Heart left ventricle (tissue), 16 donors: Measurements from ENCODE around the gene BAZ2A. TPM values are rescaled to one million over a fixed set of nuclear protein-coding genes. Genes with fewer than 3 reads are reported as not detected.

Source experiments
- ATAC-seq, 4 donors: fragments of 200-7000 bp; cut with Tn5 transposase; one replicate each; pipeline ENCODE4 v1.9.1; 2020 to 2022; ENCODE audit warnings: moderate library complexity in 4 of 4, mild to moderate bottlenecking in 3 of 4, moderate number of reproducible peaks in 1 of 4
- DNase-seq, 5 donors: peaks; one replicate each; pipeline ENCODE4 v3.0.0-alpha.2; 2020
- H3K27ac ChIP-seq, 12 donors: fragments of 200-600 bp; sonication (generic) in 4 of 12; one replicate each; pipeline versions ENCODE4 v1.5.0 to v1.8.0; 2016 to 2022; ENCODE audit warnings: mild to moderate bottlenecking in 2 of 12
- H3K27me3 ChIP-seq, 9 donors: fragments of 200-600 bp; sonication (generic) in 2 of 9; one replicate each; pipeline versions ENCODE4 v1.5.1 to v1.8.0; 2016 to 2022; ENCODE audit warnings: mild to moderate bottlenecking in 3 of 9
- H3K36me3 ChIP-seq, 9 donors: fragments of 200-600 bp; sonication (generic) in 2 of 9; one replicate each; pipeline versions ENCODE4 v1.5.0 to v1.8.0; 2018 to 2022; ENCODE audit warnings: mild to moderate bottlenecking in 2 of 9
- H3K4me1 ChIP-seq, 12 donors: fragments of 200-600 bp; sonication (generic) in 4 of 12; one replicate each; pipeline versions ENCODE4 v1.5.0 to v1.8.0; 2016 to 2022; ENCODE audit warnings: mild to moderate bottlenecking in 3 of 12
- H3K4me3 ChIP-seq, 12 donors: fragments of 200-600 bp; sonication (generic) in 4 of 12; one replicate each; pipeline versions ENCODE4 v1.5.0 to v1.8.0; 2017 to 2022; ENCODE audit warnings: mild to moderate bottlenecking in 9 of 12, moderate library complexity in 4 of 12
- H3K9me3 ChIP-seq, 12 donors: fragments of 200-600 bp; sonication (generic) in 4 of 12; one replicate each; pipeline versions ENCODE4 v1.5.0 to v1.8.0; 2016 to 2022; ENCODE audit warnings: mild to moderate bottlenecking in 1 of 12
- POLR2A ChIP-seq, 2 donors: fragments of 450-650 bp; IDR thresholded peaks; one replicate each; pipeline ENCODE4 v1.6.1; 2017; ENCODE audit warnings: antibody characterized with exemption in 2 of 2, mild to moderate bottlenecking in 2 of 2, moderate library complexity in 2 of 2
- WGBS, 4 donors: extraction: QIAGEN DNeasy Blood & Tissue Kit in 2 of 4; methylation state at CpG; one replicate each; pipeline versions ENCODE4 v1.1.5 to v1.1.7; 2013 to 2018; 5-methylcytosine and 5-hydroxymethylcytosine counted together
- intact Hi-C, 10 donors: fragments of 100-400 bp; cut with DNase I; formaldehyde crosslinking; loops; one replicate each; pipeline versions ENCODE4 v1.11.1 to v1.14.2; 2022
- polyA plus RNA-seq, 2 donors: library from polyadenylated mRNA; stranded (reverse); fragments of 200-250 nt; gene quantifications; one replicate each; pipeline ENCODE4 v1.2.3, GENCODE V29; 2013
- total RNA-seq, 9 donors: library from RNA; depleted of rRNA in 2 of 9; stranded (reverse); fragments of >200 nt in 2 of 9; fragmentation: NEBNext Ultra II Directional in 3 of 9; extraction: Animal tissue kit (Norgen Biotek cat#: 25700) in 3 of 9; gene quantifications; one replicate each; pipeline versions ENCODE4 v1.1.0 to v1.2.4, GENCODE V29; 2016 to 2023
- TF ChIP-seq, protein P1 (sequence below), 12 donors: fragments of 200-600 bp; sonication (generic) in 4 of 12; IDR thresholded peaks; one replicate each; pipeline versions ENCODE4 v1.5.0 to v1.8.0; 2018 to 2022; ENCODE audit warnings: antibody characterized with exemption in 12 of 12, mild to moderate bottlenecking in 5 of 12
- donor health status: ischemic (EF 13 %, LVEDD 7.1; RV severe dilation, severe dysfunction).
- donor health status: healthy with polysubstance abuse.
- donor health status: DM: no; HTN: yes; CAD: no.
- donor health status: DM: no; HTN: no; CAD: no.
- donor health status: ischemic (EF 25% LVEDD 6.9; RV normal size, moderate dysfunction).
- donor health status: ischemic (EF 25% LVEDD 5.7; RV mildly dilated, moderate dysfunction).
- donor health status: healthy.
- donor health status: DM: yes; HTN: yes; CAD: no.
- donor health status: ischemic (EF 35%, LVEDD 5.7; RV mildly dilated, moderate dysfunction).
- donor health status: nonischemic (EF 11% LVEDD 7.7; RV severe dilation, severe dysfunction).
- donor health status: DM: yes; HTN: yes; CAD: no.
- donor health status: PGD.
- donor health status: ischemic (EF 29% LVEDD 5.4; RV normal size, mild dysfunction).
- donor health status: nonischemic (EF 23%, LVEDD 6.1; RV moderate dilation, normal function).

Gene BAZ2A
- total and polyA plus RNA-seq, 11 donors, result 25.2 to 71.5 (median 36.4) TPM

DNA sequence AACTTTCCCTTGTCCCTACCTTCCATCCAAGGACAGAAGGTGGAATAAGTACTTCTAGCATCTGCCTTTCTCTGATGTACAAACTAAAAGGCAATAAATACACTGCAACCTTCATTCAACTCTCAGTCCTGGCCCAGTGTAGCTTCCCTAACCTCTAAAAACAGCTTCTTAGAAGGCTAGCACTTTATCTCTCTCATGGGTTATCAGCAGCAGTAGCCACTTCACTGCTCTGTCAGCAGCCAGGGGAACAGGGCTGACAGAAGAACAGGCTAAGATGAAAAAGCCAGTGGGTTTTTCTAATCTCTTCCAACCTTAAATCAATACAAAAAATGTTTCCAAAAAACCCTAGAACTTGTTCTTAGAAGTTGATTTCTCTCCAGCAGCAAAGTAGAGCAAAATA is 13.2 kb downstream of the BAZ2A start:
- intact Hi-C loops, result no loop called here
- ATAC-seq (peak; percentile 78 to 84 (median 82)), DNase-seq (no peak)
- Histone ChIP-seq H3K27me3 (no peaks in the 10 kb centered on the region), H3K4me1 (peaks cover 0 to 68% (median 29%) of the 10 kb centered on the region in 12 donors), H3K27ac (peak overlapping the region in 8 of 12 donors; percentile 23 to 80 (median 63)), H3K4me3 (no peak overlapping the region), H3K36me3 (peaks cover 6 to 99% (median 93%) of the 10 kb centered on the region in 9 donors), H3K9me3 (no peaks in the 10 kb centered on the region)
- TF ChIP-seq, protein P1, sequence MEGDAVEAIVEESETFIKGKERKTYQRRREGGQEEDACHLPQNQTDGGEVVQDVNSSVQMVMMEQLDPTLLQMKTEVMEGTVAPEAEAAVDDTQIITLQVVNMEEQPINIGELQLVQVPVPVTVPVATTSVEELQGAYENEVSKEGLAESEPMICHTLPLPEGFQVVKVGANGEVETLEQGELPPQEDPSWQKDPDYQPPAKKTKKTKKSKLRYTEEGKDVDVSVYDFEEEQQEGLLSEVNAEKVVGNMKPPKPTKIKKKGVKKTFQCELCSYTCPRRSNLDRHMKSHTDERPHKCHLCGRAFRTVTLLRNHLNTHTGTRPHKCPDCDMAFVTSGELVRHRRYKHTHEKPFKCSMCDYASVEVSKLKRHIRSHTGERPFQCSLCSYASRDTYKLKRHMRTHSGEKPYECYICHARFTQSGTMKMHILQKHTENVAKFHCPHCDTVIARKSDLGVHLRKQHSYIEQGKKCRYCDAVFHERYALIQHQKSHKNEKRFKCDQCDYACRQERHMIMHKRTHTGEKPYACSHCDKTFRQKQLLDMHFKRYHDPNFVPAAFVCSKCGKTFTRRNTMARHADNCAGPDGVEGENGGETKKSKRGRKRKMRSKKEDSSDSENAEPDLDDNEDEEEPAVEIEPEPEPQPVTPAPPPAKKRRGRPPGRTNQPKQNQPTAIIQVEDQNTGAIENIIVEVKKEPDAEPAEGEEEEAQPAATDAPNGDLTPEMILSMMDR (IDR thresholded peaks at IDR 0.05), result no peak
- no peak for TF ChIP-seq POLR2A (IDR thresholded peaks at IDR 0.05)

DNA sequence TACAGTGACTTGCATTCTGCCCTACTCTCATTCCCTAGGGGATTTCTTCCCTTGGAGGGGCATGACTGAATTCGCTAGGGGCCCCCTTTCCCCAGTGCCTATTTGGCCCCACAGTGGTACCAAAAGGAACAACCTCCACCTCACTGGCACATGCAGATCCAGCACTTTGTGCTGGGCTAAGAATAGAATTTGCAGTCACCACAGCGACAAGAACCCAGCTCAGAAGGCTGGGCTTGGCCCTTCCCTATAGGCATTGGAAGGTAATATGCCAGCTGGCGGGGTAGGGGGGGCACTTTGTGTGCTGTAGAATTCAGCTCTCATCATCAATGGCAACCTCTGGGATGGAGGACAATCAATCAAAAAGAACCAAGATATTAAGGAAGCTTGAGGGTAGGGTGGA is 13.9 kb downstream of the BAZ2A start:
- no peak overlapping the region for H3K4me3 ChIP-seq
- TF ChIP-seq POLR2A (IDR thresholded peaks at IDR 0.05), result no peak
- TF ChIP-seq, protein P1 (IDR thresholded peaks at IDR 0.05), result no peak
- H3K4me1 ChIP-seq, result peaks cover 0 to 62% (median 25%) of the 10 kb centered on the region in 12 donors
- no peaks in the 10 kb centered on the region for H3K27me3 ChIP-seq
- intact Hi-C loops, result no loop called here
- DNase-seq (peak in 4 of 5 donors; percentile 37 to 54 (median 48)), ATAC-seq (peak; percentile 94 to 96 (median 94))
- peak overlapping the region in 8 of 12 donors; percentile 23 to 80 (median 63) for H3K27ac ChIP-seq
- 52 to 59% (median 56%) methylated on average over 3 of the region's 3 CpGs for WGBS, 4 donors
- H3K9me3 ChIP-seq, result no peaks in the 10 kb centered on the region
- H3K36me3 ChIP-seq, result peaks cover 6 to 100% (median 93%) of the 10 kb centered on the region in 9 donors

DNA sequence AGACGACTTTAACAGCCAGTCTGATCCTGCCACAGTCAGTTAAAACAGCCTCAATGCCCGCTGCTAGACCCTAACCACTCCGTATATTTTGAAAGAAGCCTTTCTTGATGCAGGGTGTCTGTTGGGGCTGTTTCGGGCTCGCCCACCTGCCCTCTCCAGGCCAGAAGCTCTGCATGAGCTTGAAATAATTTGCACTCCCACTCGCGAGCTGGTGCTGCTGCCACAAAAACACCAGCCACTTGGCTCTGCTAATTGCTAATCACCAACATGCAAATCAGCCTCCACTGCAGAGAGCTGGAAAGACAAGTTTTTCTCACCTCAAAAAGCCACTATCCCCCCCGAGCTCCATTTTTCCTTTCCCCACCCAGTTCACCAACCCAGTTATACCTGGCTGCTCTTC is 15.5 kb downstream of the BAZ2A start:
- peaks cover 6 to 100% (median 94%) of the 10 kb centered on the region in 9 donors for H3K36me3 ChIP-seq
- 82 to 91% (median 86%) methylated on average over 8 of the region's 8 CpGs for WGBS, 4 donors
- H3K27ac ChIP-seq, result no peak overlapping the region
- no peaks in the 10 kb centered on the region for H3K9me3 ChIP-seq
- no peak overlapping the region for H3K4me3 ChIP-seq
- no peak for ATAC-seq
- no peak for DNase-seq
- no peaks in the 10 kb centered on the region for H3K27me3 ChIP-seq
- intact Hi-C loops, result no loop called here
- TF ChIP-seq, protein P1 (IDR thresholded peaks at IDR 0.05), result no peak
- no peak for TF ChIP-seq POLR2A (IDR thresholded peaks at IDR 0.05)
- H3K4me1 ChIP-seq, result peaks cover 0 to 49% (median 19%) of the 10 kb centered on the region in 12 donors

DNA sequence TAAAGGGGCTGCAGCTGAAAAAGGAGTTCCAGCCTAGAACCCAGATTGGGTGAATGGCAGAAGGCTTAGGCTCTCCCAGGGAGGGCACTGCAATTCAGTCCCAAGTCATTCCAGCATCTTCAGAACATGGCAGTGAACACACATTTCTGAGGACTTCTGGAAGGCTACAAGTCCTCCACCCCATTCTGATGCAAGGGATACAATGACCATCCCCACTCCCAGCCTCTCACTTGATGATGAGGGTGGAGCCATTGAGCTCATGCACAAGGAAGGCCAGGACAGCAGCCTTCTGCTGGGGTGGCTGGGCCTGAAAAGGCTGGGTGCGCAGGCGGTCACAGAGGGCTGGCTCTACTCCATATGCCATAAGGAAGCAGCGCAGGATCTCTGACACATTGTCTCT is 25.8 kb downstream of the BAZ2A start:
- 96 to 100% (median 98%) methylated on average over 3 of the region's 3 CpGs for WGBS, 4 donors
- ATAC-seq, result peak in 1 of 4 donors; percentile 5
- no peaks in the 10 kb centered on the region for H3K9me3 ChIP-seq
- H3K36me3 ChIP-seq, result peaks cover 15 to 100% (median 100%) of the 10 kb centered on the region in 9 donors
- TF ChIP-seq, protein P1 (IDR thresholded peaks at IDR 0.05), result no peak
- TF ChIP-seq POLR2A (IDR thresholded peaks at IDR 0.05), result no peak
- no peak for DNase-seq
- H3K4me1 ChIP-seq, result peaks cover 0 to 18% (median 8%) of the 10 kb centered on the region in 12 donors
- intact Hi-C loops, result loop anchor here in 1 of 10 donors (5.0 kb wide), 1 partner anchor 33 kb away; no protein-coding TSS in a partner anchor
- no peak overlapping the region for H3K4me3 ChIP-seq
- H3K27ac ChIP-seq, result no peak overlapping the region
- H3K27me3 ChIP-seq, result no peaks in the 10 kb centered on the region
